HL-60/S4 treated with retinoic acid at 250 ng/mL for 4 days and 3 days (cell line): ENCODE measurements around the gene ARNT2.

Experiments
- in situ Hi-C: fragments of 300-500 bp; cut with MboI; formaldehyde crosslinking; loops from 2 replicates; pipeline ENCODE4 v1.7.0; 2022; ENCODE audit warnings: low sequenced_read_pairs

The ARNT2 gene

DNA sequence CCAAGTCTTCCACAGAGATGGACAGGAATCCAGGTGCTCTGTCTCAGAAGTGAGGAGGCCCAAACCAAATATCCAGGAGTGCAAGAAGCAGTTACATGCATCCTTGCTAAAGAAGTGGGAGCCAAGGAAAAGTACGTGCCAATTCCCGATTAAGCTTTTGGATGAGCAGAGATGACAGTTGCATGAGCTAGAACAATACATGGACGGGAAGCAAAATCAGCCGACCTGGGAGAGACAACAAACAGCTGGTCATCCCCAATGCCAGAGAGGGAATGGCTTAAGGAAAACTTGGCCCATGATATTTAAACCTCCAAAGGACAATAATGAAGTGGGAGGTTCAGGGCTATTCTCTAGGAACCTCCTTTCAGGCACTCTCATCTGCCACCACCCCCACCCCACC, 204.9 kb downstream of the ARNT2 start:
- in situ Hi-C loops: no loop called here

DNA sequence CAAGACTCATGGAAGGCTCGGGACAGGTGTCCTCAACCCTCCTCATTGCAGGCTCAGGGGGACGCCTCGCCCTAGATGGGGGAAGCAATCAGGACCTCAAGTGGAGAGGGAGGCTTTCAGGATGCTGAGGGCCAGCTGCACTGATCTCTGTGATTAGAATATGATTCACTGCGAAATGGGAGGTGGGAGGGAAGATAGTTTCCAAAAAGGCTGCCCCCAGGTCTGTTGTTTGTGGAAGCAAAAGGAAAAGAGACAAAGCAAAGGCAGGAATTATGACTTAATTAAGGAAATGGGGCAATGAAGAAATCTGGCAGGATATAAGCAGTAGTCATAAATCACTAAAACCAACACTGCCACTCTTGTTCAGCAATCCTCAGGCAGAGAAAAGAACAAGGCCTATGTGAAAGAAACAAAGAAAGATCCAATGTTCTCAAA, 205.3 kb downstream of the ARNT2 start:
- in situ Hi-C loops: no loop called here

DNA sequence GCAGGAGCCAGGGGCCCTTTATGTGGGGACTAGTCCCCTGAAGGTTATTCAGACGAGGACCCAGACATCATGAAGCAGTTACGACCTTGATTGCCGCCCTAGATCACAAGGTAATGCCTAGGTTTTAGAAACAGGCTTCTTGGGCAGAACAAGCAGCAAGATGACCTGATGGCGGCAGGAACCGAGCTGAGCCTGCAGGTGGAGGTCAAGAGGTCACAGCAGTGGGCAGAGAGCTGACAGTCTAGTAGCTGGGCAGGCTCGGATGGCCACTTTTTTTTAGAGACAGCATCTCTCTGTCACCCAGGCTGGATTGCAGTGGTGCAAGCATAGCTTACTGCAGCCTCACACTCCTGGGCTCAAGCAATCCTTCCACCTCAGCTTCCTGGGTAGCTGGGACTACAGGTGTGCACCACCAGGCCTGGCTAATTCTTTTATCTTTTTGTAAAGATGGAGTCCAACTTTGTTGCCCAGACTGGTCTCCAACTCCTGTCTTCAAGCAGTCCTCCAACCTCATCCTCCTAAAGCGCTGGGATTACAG, 207.4 kb downstream of the ARNT2 start:
- in situ Hi-C loops: no loop called here

DNA sequence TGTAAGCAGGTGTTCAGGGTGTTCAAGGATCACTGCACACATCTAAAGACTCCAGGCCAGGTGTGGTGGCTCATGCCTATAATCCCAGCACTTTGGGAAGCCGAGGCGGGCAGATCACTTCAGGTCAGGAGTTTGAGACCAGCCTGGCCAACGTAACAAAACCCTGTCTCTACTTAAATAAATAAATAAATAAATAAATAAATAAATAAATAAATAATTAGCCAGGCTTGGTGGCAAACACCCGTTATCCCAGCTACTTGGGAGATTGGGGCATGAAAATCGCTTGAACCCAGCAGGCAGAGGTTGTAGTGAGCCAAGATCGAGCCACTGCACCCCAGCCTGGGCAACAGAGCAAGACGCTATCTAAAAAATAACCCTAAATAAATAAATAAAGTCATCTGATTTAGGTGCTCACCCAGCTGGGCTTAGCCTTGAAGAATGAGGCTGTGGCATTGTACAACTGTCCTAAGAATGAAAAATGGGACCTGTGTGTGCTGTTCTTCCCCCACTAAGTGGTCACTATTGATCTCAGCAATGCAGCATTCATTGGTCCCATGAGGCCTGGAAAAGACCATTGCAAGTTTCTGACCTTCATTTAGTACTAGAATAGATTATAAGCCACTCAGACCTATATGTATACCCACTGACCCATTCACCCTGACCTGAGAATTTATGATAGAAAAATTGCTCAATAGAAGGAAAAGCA, 208.1 kb downstream of the ARNT2 start:
- in situ Hi-C loops: no loop called here

DNA sequence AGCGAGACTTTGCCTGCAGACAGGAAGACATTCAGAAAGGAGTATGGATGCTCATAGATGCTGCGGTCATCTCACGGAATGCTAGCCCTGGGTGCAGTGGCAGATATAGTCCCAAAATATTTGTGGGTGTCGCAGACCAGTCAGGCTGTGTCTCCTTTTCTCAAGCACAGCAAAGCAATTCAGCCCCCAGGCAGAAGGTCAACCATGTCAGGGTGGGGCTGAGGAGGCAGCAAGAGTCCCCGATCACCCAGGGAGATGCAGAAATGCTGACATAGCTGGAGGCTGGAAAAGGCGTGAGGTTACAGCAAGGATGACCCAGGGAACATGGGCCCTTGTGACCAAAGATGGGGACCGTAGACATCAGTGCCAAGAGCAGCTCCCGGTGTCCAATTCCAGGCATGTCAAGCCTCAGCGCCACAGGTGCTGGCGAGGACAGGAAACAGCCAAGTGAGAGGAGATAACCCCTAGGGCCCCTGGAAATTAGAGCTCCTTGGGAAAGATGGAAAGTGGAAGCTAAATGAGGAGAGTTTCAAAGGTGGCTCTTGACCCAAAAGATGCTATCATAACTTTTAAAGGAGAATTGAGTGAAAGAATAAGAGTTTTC, 209.7 kb downstream of the ARNT2 start:
- in situ Hi-C loops: no loop called here

DNA sequence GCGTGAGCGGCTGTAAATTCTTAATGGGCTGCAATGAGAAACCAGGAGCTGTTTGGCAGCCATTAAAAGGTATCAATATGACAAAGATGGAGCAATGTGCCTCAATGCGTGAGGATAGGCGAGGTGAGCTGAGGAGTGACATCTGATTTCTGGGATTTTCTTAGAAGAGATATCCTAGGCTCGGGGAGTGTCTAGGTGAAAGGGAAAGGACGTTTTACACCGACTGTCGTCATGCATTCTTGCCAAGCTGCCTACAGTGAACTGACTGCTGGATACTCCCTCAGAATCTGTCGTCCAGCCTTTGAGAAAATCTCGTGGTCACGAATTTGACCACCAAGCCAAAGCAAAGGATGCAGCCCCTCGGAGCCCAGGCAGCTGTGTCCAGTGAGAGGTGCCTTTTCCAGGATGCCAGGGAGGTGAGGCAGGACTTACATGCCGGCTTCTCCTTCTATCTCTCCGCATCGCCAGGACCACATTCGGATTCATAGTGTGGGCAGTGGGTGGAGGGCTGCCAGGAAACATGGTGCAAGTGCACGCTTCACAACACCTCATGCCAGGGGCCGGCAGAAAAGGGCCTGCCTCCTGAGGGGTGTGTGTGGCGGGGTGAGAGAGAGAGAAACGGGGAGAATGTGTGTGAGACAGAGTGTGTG, 210.7 kb downstream of the ARNT2 start:
- in situ Hi-C loops: no loop called here

DNA sequence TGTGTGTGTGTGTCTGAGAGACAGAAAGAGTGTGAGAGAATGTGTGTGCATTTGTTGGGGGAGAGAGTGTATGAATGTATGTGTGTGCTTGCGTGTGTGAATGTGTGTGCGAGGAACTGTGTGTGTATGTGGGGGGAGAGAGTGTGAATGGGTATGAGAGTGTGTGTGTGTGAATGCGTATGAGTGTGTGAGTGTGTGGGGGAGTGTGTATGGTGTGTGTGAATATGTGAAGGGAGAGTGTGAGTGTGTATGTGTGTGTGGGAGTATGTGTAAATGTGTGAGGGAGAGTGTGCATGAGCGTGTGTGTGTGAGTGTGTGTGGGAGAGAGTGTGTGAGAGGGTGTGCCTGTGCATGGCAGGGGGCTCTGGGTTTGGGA, 211.2 kb downstream of the ARNT2 start:
- in situ Hi-C loops: no loop called here

DNA sequence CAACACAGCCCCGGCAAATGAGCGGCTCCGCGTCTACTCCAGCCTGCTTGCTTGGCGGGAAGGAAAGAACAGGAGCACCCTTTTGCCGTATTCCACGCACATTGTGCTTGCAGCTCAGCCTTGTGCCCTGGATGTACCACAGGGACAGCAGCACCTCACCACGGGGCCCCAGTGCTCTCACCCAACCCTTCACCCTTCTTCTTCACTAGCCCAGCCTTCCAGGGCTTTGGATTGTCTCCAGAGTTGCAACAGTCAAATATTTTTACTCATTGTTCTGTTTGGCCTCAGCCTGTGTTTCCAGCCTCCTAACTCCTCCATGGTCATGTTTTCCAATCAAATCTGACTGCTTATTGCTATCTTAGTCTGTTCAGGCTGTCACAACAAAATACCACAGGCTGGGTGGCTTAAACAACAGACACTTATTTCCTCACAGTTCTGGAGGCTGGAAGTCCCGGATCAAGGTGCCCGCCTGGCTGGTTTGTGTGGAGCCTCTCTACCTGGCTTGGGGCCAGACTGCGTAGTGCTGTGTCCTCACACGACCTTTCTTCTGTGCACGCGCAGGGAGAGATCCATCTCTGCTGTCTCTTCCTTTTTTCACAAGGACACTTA, 211.7 kb downstream of the ARNT2 start:
- in situ Hi-C loops: no loop called here

DNA sequence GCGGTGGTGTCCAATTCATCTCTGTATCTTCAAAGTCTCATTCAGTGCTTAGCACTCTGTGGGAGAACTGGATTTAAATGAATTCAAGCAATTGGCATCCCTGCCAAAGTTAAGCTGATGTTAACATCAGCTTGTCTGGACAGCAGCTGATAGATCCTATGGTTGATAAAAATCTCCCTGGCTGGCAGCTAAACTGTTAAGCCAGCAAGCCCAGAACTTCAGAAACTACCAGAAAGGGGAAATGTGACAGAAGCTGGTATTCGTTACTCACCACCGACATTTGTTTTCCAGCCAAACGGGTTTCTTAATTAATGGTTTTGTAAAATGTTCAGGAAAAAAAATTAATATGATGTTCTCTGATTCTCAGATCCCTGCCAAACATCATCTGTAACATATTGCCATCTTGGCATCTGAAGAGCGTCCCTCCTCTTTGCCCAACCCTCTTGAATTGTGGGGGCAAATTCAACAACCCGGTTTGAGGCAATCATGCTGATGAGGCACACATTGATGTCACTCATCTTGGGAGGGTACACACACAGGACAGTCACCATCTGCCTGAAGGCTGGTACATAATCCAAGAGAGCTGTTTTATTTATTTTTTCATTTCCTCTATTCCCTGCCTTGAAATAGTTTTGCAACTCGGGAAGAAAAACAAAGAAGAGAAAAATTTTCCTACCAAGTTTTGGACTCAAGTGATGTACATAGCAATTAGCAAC, 214.7 kb downstream of the ARNT2 start:
- in situ Hi-C loops: no loop called here

DNA sequence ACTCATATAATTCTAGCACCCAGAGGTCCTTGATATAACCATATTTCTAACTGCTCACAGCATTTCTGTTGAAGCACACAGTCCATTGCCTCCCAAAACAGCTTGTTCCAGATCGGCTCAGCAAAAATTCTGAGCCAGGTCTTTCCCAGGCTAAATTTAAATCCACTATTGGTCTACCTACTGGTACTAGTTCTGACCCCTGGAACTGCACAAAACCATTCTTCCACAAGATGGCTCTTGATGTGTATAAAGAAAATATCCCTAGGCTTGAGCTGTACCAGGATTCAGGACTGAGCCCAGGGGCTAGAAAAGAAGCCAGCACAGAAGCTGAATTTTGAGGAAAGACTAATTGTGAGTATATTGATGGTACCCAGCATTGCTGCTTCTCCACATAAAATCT, 215.5 kb downstream of the ARNT2 start:
- in situ Hi-C loops: no loop called here

DNA sequence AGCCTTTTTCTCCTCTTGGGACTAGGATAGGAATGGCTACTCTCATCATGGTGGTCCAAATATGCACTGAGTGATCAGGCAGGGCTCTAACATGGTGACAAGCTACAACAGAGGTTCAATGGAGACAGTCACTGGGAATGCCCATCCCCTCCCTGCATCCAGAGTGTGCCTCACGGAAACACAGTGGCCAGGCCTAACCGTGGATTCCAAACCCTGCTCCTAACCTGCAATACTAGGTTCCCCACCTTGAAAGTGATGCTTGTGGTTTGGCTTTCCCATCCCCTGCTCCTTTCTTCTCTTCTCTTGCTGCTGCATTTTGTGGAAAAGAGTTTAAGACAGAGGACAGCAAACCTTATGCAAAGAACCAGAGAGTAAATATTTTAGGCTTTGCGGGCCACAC, 216.0 kb downstream of the ARNT2 start:
- in situ Hi-C loops: no loop called here

DNA sequence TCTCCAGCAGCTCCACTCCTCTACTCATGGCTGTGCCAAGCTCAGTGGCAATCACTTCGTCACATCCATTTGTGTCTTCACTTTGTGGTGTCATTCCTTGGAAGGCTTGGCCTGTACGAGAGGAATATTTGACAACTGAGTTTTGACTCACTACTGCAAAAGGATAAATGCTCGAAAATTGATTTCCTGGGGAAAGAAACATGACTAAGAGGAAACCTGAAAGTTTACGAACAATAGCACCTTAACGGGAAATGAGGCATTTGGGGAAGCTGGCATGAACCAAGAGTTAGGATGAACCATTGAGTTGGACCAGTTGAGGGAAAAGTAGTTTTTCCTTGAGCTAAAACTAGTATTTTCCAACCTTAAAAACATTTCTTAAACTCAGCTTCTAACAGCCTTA, 216.7 kb downstream of the ARNT2 start:
- in situ Hi-C loops: no loop called here

DNA sequence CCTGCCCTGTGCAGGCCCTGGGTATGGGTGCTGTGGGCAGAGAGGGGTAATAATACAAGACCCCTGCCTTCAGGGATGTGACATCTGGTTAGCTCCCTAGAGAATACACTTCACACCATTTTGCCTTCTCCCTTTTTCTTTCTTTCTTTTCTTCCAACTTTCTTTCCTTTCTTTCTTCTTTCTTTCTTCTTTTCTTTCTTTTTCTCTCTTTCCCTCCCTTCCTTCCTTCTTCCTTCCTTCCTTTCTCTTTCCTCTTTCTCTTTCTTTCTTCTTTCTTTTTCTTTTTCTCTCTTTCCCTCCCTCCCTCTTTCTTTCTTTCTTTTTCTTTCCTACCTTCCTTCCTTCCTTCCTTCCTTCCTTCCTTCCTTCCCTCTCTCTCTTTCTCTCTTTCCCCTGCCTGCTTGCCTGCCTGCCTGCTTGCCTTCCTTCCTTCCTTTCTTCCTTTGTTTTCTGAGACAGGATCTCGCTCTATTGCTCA, 222.5 kb downstream of the ARNT2 start:
- in situ Hi-C loops: no loop called here

DNA sequence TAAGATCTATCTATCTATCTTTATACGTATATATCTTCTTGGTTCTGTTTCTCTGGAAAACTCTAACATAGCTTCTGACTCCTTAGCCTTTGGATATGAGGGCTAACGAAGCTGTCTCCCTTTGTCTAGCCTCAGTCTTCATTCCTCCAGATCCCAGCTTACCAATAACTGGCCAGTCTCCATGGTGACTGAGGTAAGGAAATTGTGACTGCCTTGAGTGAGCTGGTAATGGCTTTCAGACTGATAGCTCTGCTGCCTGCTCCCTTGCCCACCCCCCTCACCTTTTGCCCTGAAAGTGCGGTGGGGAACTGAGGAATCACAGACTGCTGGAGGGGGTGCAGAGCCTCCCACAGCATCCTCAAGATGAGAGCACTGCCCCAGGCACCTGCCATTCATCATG, 225.2 kb downstream of the ARNT2 start:
- in situ Hi-C loops: no loop called here

DNA sequence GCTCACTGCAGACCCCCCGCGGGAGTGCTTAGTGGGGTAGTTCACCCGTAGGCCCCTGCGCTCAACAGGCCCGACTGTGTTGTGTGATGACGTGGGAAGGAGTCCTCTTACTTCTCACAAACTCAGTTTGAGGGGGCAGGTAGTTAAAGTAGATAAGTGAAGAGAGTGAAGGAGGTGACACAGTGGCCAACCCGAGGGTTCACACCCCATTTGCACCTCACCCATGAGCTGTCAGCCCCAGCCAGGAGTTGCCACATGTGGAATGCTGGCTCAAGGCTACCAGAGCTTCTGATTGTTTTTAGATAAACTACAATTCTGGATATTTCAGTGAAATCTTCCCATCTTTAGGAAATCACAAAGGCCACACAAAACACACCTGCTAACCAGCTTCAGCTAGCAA, 226.8 kb downstream of the ARNT2 start:
- in situ Hi-C loops: no loop called here

DNA sequence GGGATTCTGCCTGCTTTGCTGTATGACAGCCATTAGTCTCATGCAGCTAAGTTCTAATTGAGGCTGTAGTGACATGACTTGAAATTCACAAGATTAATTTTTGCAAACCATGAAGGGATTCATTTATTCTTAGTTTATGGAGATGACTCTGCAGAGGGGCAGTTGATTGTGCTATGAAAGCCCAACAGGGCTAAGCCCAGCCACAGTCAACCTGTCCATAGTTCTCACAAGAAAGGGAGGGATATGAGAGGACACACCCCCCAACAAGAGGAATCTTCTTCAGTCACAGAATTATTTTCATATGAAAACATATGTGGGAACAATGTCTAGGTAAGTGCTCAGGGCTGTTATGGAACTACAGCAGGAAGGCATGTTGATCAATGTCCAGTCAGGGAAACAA, 229.0 kb downstream of the ARNT2 start:
- in situ Hi-C loops: no loop called here

DNA sequence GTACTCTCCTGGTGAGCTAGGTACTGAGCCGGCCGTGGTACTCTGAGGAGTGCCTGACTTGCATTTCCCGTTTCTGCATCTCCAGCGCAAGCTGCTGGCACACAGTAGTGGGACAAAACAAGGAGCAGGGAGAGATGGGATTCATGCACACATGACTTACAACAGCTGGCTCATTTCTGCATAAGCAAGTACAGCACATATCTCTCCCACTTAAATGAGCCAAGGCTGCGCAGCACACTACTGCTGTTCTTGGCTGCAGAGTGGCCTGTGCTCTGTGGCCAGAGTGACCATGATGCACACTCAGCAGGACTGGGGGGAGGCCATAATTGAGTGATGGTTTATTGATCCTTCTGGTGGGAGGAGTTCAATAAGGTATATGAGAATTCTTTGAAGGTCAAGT, 231.8 kb downstream of the ARNT2 start:
- in situ Hi-C loops: no loop called here

DNA sequence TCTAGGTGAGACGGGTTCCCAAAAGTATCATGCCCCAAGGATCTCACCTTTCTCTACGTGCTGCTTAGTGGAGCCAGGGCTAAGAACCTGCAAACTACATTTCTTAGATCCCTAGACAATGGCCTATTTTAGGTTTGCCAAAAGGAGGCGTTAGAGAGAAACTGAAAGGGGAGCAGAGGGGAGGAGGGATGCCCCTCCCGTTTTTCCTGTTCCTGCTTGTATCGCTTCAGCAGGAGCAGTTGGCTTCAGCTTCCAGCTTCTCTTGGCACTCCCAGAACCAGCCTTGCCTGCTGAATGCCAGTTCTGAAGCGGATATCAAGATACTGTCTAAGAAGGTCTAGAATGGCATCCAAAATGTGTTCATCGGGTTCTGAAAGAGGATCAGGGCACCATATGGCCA, 232.5 kb downstream of the ARNT2 start:
- in situ Hi-C loops: no loop called here

DNA sequence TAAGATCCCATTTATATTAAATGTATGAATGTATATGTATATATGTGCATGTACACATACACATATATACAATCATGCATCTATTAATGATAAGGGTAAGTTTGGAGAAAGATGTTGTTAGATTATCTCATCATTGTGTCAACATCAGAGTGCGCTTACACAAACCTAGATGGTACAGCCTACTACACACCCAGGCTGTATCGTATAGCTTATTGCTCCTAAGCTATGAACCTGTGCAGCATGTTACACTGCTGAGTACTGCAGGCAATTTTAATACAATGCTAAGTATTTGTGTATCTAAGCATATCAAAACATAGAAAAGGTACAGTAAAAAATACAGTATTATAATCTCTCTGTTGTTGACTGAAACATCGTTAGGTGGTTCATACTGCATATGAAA, 233.6 kb downstream of the ARNT2 start:
- in situ Hi-C loops: no loop called here

DNA sequence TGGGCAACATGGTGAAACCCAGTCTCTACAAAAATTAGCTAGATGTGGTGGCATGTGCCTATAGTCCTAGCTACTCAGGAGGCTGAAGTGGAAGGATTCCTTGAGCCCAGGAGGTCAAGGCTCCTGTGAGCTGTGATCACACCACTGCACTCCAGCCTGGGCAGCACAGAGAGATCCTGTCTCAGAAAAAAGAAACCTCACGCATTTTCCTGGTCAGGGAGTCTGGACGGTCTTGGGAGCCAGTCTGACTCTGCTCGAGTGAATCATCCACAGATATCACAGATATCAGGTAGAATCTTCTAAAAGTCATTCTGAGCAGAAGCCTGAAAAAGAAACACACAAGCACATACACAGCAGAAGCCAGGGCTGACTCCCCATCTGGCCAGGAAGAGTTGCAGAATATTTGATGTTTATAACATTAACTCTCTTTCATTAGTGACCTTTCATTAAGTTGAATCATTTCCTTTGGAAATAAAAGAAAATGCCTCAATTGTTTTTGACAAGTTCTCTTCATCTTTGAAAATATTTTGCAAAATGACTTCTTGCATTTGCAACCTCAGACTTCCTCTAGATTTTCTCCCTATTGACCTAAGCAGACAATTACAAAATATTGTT, 234.5 kb downstream of the ARNT2 start:
- in situ Hi-C loops: no loop called here

DNA sequence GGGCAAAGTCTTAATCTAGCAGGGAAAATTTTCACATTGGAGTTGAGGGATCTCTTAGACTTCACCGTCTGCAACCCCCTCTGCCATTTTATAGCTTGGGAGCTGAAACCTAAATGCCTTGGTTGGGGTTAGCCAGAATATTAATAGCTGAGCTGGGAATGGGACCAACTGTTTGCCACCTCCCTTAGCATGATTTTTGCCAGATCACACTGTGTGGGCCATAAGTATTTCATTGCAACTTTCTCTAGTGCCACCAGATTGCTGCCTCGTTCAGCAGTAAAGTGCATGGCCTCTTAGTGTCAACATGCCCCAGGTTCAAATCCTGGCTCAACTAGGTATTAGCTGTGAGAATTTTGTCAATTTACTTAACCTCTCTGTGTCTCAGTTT, 235.0 kb downstream of the ARNT2 start:
- in situ Hi-C loops: no loop called here
